Stimulated activated naive CD8-positive, alpha-beta T cell treated with anti-CD3 and anti-CD28 coated beads, Interleukin-15, amount 100 ng/mL, for 72 hours (primary cell): ENCODE data around the gene VPS9D1.

Experiments used
- ATAC-seq: fragments of 150-1000 bp; cut with Tn5 transposase; 2 replicates; pipeline ENCODE4 v1.10.0; 2021; ENCODE audit warnings: mild to moderate bottlenecking, moderate library complexity
- DNase-seq, 2 donors: peaks; one replicate each; pipeline ENCODE4 v3.0.0; 2021 to 2022
- H3K27ac Mint-ChIP-seq, 2 donors: one replicate each; pipeline ENCODE4 v1.8.0; 2022; ENCODE audit warnings: mild to moderate bottlenecking in 2 of 2, mixed read lengths in 2 of 2, moderate library complexity in 2 of 2
- H3K27me3 Mint-ChIP-seq: one replicate; pipeline ENCODE4 v1.8.0; 2022; ENCODE audit warnings: mixed read lengths
- H3K4me1 Mint-ChIP-seq: one replicate; pipeline ENCODE4 v1.8.0; 2022; ENCODE audit warnings: mild to moderate bottlenecking, mixed read lengths
- H3K4me3 Mint-ChIP-seq, 2 donors: one replicate each; pipeline ENCODE4 v1.8.0; 2022; ENCODE audit warnings: mild to moderate bottlenecking in 2 of 2, mixed read lengths in 2 of 2, moderate library complexity in 1 of 2
- H3K9me3 Mint-ChIP-seq, 2 donors: one replicate each; pipeline ENCODE4 v1.8.0; 2022; ENCODE audit warnings: mixed read lengths in 2 of 2

The VPS9D1 gene

GRCh38 chr16:89722392-89723278 is 1.9 kb upstream of the VPS9D1 start:
- H3K27ac Mint-ChIP-seq, result peak overlapping the region; percentile 77 to 93
- peaks cover 65% of the 10 kb centered on the region for H3K4me1 Mint-ChIP-seq
- ATAC-seq, result peak; percentile 41
- peak; percentile 71 to 77 for DNase-seq
- no peaks in the 10 kb centered on the region for H3K9me3 Mint-ChIP-seq
- H3K4me3 Mint-ChIP-seq, result peak overlapping the region; percentile 88 to 93
- H3K27me3 Mint-ChIP-seq, result no peaks in the 10 kb centered on the region

GRCh38 chr16:89721546-89722391 is 1.1 kb upstream of the VPS9D1 start:
- ATAC-seq, result peak; percentile 32
- peaks cover 62% of the 10 kb centered on the region for H3K4me1 Mint-ChIP-seq
- H3K27ac Mint-ChIP-seq, result peak overlapping the region in 1 of 2 donors; percentile 93
- peak; percentile 74 to 82 for DNase-seq
- no peaks in the 10 kb centered on the region for H3K27me3 Mint-ChIP-seq
- peak overlapping the region; percentile 88 to 93 for H3K4me3 Mint-ChIP-seq
- H3K9me3 Mint-ChIP-seq, result no peaks in the 10 kb centered on the region

- no peak for ATAC-seq
- DNase-seq, result no peak
- Mint-ChIP-seq H3K27ac (peak overlapping the region in 1 of 2 donors; percentile 67), H3K4me1 (peaks cover 61% of the 10 kb centered on the region), H3K9me3 (no peaks in the 10 kb centered on the region), H3K27me3 (no peaks in the 10 kb centered on the region), H3K4me3 (peak overlapping the region; percentile 81 to 85)
These were observed 216 bp downstream of the VPS9D1 start for GRCh38 chr16:89720551-89720812.

GRCh38 chr16:89717688-89718505 is 2.8 kb downstream of the VPS9D1 start:
- H3K27ac Mint-ChIP-seq, result peak overlapping the region in 1 of 2 donors; percentile 30
- DNase-seq, result no peak
- no peak for ATAC-seq
- H3K4me3 Mint-ChIP-seq, result no peak overlapping the region
- no peaks in the 10 kb centered on the region for H3K9me3 Mint-ChIP-seq
- H3K27me3 Mint-ChIP-seq, result no peaks in the 10 kb centered on the region
- H3K4me1 Mint-ChIP-seq, result peaks cover 51% of the 10 kb centered on the region

GRCh38 chr16:89716916-89717687 is 3.6 kb downstream of the VPS9D1 start:
- no peaks in the 10 kb centered on the region for H3K27me3 Mint-ChIP-seq
- H3K4me1 Mint-ChIP-seq, result peaks cover 46% of the 10 kb centered on the region
- no peak overlapping the region for H3K27ac Mint-ChIP-seq
- no peak for DNase-seq
- no peak for ATAC-seq
- no peaks in the 10 kb centered on the region for H3K9me3 Mint-ChIP-seq
- no peak overlapping the region for H3K4me3 Mint-ChIP-seq

- ATAC-seq, result no peak
- Mint-ChIP-seq H3K4me1 (peaks cover 46% of the 10 kb centered on the region), H3K27ac (no peak overlapping the region), H3K9me3 (no peaks in the 10 kb centered on the region), H3K4me3 (no peak overlapping the region), H3K27me3 (no peaks in the 10 kb centered on the region)
- DNase-seq, result no peak
These were observed 4.2 kb downstream of the VPS9D1 start for GRCh38 chr16:89716493-89716892.

- Mint-ChIP-seq H3K9me3 (no peaks in the 10 kb centered on the region), H3K27ac (peak overlapping the region; percentile 52 to 78), H3K4me1 (peaks cover 15% of the 10 kb centered on the region), H3K27me3 (no peaks in the 10 kb centered on the region), H3K4me3 (peak overlapping the region; percentile 84 to 89)
- peak; percentile 21 for ATAC-seq
- no peak for DNase-seq
These were observed 8.4 kb downstream of the VPS9D1 start for GRCh38 chr16:89712274-89712781.

GRCh38 chr16:89711601-89712273 is 9.0 kb downstream of the VPS9D1 start:
- Mint-ChIP-seq H3K27ac (peak overlapping the region in 1 of 2 donors; percentile 78), H3K27me3 (no peaks in the 10 kb centered on the region), H3K4me3 (peak overlapping the region; percentile 84 to 89), H3K4me1 (peaks cover 14% of the 10 kb centered on the region), H3K9me3 (no peaks in the 10 kb centered on the region)
- DNase-seq, result peak; percentile 84 to 89
- peak; percentile 79 for ATAC-seq

GRCh38 chr16:89710709-89711564 is 9.8 kb downstream of the VPS9D1 start:
- H3K4me1 Mint-ChIP-seq, result peaks cover 22% of the 10 kb centered on the region
- no peaks in the 10 kb centered on the region for H3K27me3 Mint-ChIP-seq
- no peaks in the 10 kb centered on the region for H3K9me3 Mint-ChIP-seq
- no peak overlapping the region for H3K4me3 Mint-ChIP-seq
- H3K27ac Mint-ChIP-seq, result no peak overlapping the region
- ATAC-seq, result no peak
- no peak for DNase-seq

GRCh38 chr16:89709716-89710432 is 10.8 kb downstream of the VPS9D1 start:
- ATAC-seq, result no peak
- Mint-ChIP-seq H3K4me3 (no peak overlapping the region), H3K9me3 (no peaks in the 10 kb centered on the region), H3K4me1 (peaks cover 22% of the 10 kb centered on the region), H3K27ac (peak overlapping the region in 1 of 2 donors; percentile 89), H3K27me3 (no peaks in the 10 kb centered on the region)
- no peak for DNase-seq

GRCh38 chr16:89709166-89709565 is 11.5 kb downstream of the VPS9D1 start:
- no peaks in the 10 kb centered on the region for H3K27me3 Mint-ChIP-seq
- peaks cover 15% of the 10 kb centered on the region for H3K4me1 Mint-ChIP-seq
- ATAC-seq, result no peak
- H3K27ac Mint-ChIP-seq, result no peak overlapping the region
- DNase-seq, result no peak
- no peak overlapping the region for H3K4me3 Mint-ChIP-seq
- no peaks in the 10 kb centered on the region for H3K9me3 Mint-ChIP-seq

- no peak for ATAC-seq
- H3K9me3 Mint-ChIP-seq, result no peaks in the 10 kb centered on the region
- no peak overlapping the region for H3K27ac Mint-ChIP-seq
- no peak for DNase-seq
- H3K4me3 Mint-ChIP-seq, result no peak overlapping the region
- H3K27me3 Mint-ChIP-seq, result no peaks in the 10 kb centered on the region
- peaks cover 13% of the 10 kb centered on the region for H3K4me1 Mint-ChIP-seq
These were observed 12.2 kb downstream of the VPS9D1 start for GRCh38 chr16:89708481-89708931.

- Mint-ChIP-seq H3K27me3 (no peaks in the 10 kb centered on the region), H3K4me3 (no peak overlapping the region), H3K27ac (no peak overlapping the region), H3K4me1 (peaks cover 15% of the 10 kb centered on the region), H3K9me3 (no peaks in the 10 kb centered on the region)
- no peak for ATAC-seq
- DNase-seq, result no peak
These were observed 13.0 kb downstream of the VPS9D1 start for GRCh38 chr16:89707695-89708094.
